ENCODE data around the gene DCHS1.

DCHS1 gene

GRCh38 chr11:6599449-6599848, 56.2 kb downstream of the DCHS1 start:
- no peak for DNase-seq (ENCODE audit: low read depth in 2 of 3, low spot score in 1 of 3)

GRCh38 chr11:6598555-6598954, 57.1 kb downstream of the DCHS1 start:
- no peak for DNase-seq (ENCODE audit: low read depth in 2 of 3, low spot score in 1 of 3)

DNA sequence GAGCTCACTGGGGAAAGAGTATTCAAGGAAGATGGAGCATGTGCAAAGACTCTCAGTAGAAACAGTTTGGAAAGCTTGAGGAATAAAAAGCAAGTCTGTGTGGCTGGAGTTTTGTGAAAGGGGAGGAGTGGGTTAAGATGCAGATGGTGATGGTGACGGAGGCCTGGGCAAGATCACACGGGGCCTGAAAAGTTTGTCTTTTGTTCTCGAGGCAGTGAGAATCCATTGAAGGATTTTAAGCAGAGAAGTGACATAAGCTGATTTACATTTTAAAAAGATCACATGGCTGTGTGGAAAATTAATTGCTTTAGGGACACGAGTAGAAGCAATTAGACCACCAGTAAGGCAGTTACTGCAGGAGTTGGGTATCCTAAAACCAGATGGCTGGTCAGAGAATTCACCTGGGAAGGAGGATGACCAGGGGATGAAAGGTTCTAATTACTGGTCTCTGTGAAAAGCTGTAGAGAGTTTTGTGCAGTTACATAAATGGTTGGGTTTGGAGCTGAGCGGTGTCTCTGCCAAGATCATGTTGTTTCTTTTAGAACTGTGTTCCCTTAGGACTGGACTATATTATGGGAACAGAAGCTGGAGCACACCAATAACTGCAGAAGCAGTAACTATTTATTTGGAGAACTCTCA, 59.3 kb downstream of the DCHS1 start:
- DNase-seq (ENCODE audit: low read depth in 2 of 3, low spot score in 1 of 3) = no peak

DNA sequence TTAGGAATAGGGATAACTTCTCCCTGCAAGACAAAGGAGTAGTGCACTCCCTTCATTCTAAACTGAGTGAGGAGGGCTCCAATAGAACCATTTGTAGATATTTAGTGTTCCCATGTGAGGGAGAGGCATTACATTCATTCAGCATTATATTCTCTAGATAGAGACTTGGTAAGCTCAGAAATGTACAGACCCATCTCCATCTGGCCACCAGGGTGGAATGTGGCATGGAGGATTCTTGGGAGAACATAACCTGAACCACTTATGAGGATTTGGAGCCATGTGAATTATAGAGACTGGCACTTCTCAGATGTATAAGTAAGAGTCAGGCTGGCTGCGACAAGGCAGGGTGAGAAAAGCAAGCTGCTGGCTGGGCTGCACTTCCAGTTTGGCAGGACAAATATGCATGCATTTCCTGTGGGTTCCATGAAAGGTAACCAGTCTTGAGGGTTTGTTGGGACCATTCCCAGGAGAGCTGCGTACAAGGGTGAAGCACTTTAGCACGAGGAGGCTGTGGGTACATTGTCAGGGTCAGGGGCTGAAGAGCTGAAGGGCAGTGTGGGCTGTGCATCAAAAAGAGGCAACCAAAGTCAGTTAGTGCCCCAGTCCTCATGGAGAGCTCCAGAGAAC, 61.4 kb downstream of the DCHS1 start:
- no peak for DNase-seq (ENCODE audit: low read depth in 2 of 3, low spot score in 1 of 3)

GRCh38 chr11:6588018-6588417, 67.6 kb downstream of the DCHS1 start:
- no peak for DNase-seq (ENCODE audit: low read depth in 2 of 3, low spot score in 1 of 3)

DNA sequence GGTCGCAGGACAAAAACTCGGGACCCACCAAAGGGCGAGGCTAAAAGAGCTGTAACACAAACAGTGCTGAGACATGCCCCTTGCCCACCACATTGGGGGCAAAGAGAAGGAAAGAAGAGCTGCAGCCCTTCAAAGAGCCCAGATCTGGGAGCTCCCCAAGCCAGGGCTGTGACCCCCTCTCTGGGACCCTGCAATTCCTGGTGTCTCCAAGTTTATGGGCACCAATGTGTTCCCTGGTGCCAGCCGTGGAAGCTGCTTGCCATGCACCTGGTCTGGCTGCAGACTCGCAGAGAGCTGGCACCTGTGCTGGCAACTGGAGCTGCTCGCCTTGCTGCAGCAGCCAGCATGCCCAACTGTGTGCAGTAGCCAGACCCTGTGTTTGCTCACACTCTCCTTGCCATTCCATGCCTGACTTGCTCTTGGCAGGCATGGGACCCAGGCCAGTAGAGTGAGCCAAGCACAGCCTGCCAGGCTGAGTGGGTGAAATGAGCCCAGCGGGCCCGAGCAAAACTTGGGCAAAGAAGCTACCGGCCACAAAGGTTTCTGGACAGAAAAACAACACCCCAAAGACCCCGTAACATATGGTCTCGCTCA, 68.2 kb downstream of the DCHS1 start:
- DNase-seq (ENCODE audit: low read depth in 2 of 3, low spot score in 1 of 3) = no peak

DNA sequence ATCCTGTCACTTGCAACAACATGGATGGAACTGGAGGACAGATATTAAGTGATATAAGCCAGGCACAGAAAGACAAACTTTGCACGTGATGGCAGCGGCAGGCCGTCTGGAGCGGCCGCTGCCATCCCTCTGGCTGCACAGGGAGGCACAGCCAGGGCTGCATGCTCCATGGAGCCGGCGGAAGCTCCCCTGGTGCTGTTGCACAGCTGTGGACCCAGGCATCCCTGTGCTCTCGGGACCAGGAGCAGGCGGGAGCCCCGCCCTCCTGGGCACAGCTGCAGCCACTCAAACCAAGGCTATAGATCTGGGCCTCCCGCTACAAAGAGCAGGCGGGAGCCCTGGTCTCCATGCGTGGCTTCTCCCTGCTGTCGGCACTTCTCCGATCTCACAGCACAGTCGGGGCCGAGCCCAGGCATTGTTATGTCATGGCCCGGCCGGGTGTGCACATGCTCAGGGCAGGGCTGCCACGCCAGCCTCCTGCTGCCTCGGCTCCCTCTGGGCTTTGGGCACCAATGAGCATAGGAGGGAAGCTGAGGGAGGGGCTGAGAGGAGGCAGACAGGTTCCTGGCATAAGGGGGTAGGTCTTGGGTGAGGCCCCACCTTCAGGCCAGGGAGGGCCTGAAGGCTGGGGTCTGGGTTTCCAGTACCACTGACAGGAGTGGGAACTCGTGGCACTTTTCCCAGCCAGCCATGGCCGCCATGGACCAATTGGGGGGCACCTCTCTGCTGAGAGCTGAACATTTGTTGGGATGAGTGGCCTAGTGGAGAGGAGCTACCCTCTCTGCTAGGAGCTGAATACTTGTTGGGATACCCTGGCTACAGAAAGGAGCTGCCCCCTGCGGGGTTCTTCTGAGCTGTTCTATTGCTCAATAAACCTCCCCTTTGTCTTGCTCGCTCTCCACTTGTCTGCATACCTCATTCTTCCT, 68.9 kb downstream of the DCHS1 start:
- no peak for DNase-seq (ENCODE audit: low read depth in 2 of 3, low spot score in 1 of 3)

- no peak for DNase-seq (ENCODE audit: low read depth in 2 of 3, low spot score in 1 of 3)
Measured at GRCh38 chr11:6584528-6584927, 71.1 kb downstream of the DCHS1 start.

GRCh38 chr11:6583584-6583983, 72.0 kb downstream of the DCHS1 start:
- no peak for DNase-seq (ENCODE audit: low read depth in 2 of 3, low spot score in 1 of 3)

DNA sequence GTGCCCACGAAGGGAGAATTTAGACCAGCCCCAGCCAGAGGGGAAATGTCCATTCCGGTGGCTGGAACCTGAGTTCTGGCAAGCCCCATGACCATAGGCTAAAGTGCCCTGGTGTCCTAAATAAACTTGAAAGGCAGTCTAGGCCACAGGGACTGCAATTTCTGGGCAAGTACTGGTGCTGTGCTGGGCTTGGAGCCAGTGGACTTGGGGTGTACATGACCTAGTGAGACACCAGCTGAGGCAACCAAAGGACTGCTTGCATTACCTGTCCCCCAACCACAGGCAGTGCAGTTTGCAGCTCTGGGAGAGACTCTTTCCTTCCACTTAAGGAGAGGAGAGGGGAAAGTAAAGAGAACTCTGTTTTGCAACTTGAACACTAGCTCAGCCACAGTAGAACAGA, 75.9 kb downstream of the DCHS1 start:
- no peak for DNase-seq (ENCODE audit: low read depth in 2 of 3, low spot score in 1 of 3)

- DNase-seq (ENCODE audit: low read depth in 2 of 3, low spot score in 1 of 3) = no peak
Measured at GRCh38 chr11:6578134-6578533, 77.5 kb downstream of the DCHS1 start.

GRCh38 chr11:6576471-6577373, 78.9 kb downstream of the DCHS1 start:
- no peak for DNase-seq (ENCODE audit: low read depth in 2 of 3, low spot score in 1 of 3)

- DNase-seq (ENCODE audit: low read depth in 2 of 3, low spot score in 1 of 3) = no peak
Measured at GRCh38 chr11:6574816-6575715, 80.5 kb downstream of the DCHS1 start.

- no peak for DNase-seq (ENCODE audit: low read depth in 2 of 3, low spot score in 1 of 3)
Measured at GRCh38 chr11:6572215-6572614, 83.4 kb downstream of the DCHS1 start.

DNA sequence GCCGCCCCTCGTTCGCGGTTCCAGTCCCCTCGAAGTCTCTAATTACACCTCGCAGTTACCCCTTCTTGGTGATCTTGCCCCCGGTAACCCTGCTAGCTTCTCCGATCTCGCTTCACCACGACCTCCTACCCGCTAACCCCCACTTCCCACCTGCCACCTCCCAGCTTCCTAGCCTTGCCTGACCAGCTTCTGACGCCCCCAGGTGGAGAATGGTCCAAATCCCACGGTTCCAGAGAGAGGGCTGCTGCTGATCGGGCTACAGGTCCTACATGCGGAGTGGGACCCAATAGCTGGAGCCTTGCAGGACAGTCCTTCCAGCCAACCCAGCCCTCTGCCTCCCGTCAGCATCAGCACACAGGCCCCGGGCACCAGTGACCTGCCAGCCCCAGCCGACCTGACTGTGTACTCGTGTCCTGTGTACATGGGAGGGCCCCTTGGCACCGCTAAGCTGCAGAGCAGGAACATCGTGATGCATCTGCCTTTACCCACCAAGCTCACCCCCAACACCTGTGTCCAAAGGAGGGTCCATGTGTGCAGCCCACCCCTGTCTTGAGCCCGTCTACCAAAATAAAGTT, 84.1 kb downstream of the DCHS1 start:
- DNase-seq (ENCODE audit: low read depth in 2 of 3, low spot score in 1 of 3) = no peak
